ENCODE data around the gene RAET1L.
"Not testable (repeated sequence)": the region's sequence is repeated elsewhere in the genome, so short reads cannot be mapped to it uniquely, and the experiment has no call there.

The RAET1L gene

GRCh38 chr6:150043501-150044412, 18.4 kb upstream of the RAET1L start:
- DNase-seq = no peak

- DNase-seq = no peak
These were observed 17.8 kb upstream of the RAET1L start for GRCh38 chr6:150043096-150043495.

- DNase-seq = no peak
These were observed 13.1 kb upstream of the RAET1L start for GRCh38 chr6:150038202-150039062.

GRCh38 chr6:150037526-150038201, 12.3 kb upstream of the RAET1L start:
- DNase-seq = no peak

- no peak for DNase-seq
These were observed 10.7 kb upstream of the RAET1L start for GRCh38 chr6:150036081-150036480.

- DNase-seq = no peak
These were observed 8.0 kb upstream of the RAET1L start for GRCh38 chr6:150033207-150033771.

- no peak for DNase-seq
These were observed 7.3 kb upstream of the RAET1L start for GRCh38 chr6:150032598-150032997.

GRCh38 chr6:150030611-150031010, 5.3 kb upstream of the RAET1L start:
- no peak for DNase-seq

GRCh38 chr6:150029749-150030148, 4.4 kb upstream of the RAET1L start:
- DNase-seq = no peak

- DNase-seq = no peak
These were observed 3.9 kb upstream of the RAET1L start for GRCh38 chr6:150029276-150029675.

GRCh38 chr6:150028799-150029198, 3.5 kb upstream of the RAET1L start:
- DNase-seq = no peak

GRCh38 chr6:150027806-150028565, 2.7 kb upstream of the RAET1L start:
- DNase-seq = no peak

- no peak for DNase-seq
These were observed 1.9 kb upstream of the RAET1L start for GRCh38 chr6:150026976-150027805.

GRCh38 chr6:150024646-150025155, 631 bp downstream of the RAET1L start:
- DNase-seq = no peak

- not testable (repeated sequence) for DNase-seq
These were observed 1.3 kb downstream of the RAET1L start for GRCh38 chr6:150024021-150024420.

GRCh38 chr6:150021870-150022269, 3.5 kb downstream of the RAET1L start:
- DNase-seq = not testable (repeated sequence)

- DNase-seq = no peak
These were observed 6.3 kb downstream of the RAET1L start for GRCh38 chr6:150018846-150019580.

GRCh38 chr6:150017186-150017521, 8.2 kb downstream of the RAET1L start:
- DNase-seq = not testable (repeated sequence)

GRCh38 chr6:150016324-150017185, 8.8 kb downstream of the RAET1L start:
- peak; percentile 56 for DNase-seq
